Measurements from ENCODE around the gene SND1. TPM values are rescaled to one million over a fixed set of nuclear protein-coding genes. Genes with fewer than 3 reads are reported as not detected.

The SND1 gene
- polyA plus RNA-seq, 3 donors, result 67.1 to 171 (median 69.6) TPM

DNA sequence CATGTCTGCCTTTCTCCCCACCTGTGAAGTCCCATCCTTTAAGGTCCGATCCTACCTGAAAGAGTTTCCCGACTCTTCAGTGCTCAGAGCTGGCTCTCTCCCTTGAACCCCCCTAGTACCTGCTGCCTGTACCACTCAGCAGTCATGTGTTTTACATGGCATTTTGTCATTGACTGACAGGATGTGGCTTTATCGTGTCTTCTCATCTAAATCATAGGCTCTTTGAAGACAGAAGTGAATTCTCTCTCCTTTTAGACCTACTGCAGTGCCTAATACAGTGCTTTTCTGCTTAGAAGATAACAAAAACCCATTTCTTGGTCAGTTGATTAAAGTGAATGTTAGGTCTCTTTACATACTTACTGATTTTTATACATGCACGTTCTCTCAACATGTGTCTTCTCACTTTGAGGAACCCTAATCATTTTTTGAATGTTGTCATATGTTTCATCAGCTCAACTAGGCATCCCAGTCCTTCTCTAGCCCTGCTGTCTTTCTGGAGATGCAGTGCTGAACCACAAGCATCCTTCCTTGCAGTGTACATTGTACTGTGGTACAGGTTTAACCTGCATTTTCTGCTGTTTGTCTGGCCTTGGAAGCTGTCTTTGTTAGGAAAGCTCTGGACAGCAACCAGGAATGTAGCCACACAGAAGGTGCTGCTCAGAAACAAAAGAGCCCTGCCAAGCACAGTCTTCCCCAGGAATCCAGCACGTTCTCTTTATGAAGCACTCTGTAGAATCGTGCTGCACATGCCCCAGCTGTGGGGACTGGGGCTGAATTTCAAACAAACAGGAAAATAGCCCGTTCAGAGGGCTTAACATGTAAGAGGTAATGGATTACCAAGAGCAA, 407.4 kb downstream of the SND1 start:
- WGBS, 3 donors, result 81 to 86% (median 84%) methylated on average over 7 of the region's 7 CpGs

DNA sequence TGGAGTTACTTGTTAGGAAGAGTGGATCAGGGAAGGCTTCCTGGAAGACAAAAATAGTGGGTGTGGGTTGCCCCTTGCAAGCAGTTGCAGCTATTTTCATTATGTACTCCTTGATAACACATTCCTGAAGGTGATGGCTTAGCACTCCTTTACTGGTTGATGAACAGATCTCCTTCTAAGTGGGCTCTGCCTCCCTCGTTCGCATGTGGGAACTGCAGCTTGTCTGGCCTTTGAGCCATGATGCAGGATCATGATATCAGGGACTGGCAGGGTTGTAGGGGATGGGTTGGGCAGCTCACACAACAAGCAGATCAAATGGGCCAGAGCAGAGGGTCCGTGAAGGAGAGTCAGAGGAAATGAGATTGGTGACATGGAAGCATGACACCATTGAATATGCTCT, 408.0 kb downstream of the SND1 start:
- 76 to 96% (median 95%) methylated on average over 3 of the region's 3 CpGs for WGBS, 3 donors
- no peak overlapping the region for H3K27ac ChIP-seq (ENCODE audit: low read depth, low read length)

More for the DNA sequence above, 407.4 kb downstream of the SND1 start:
- no peak overlapping the region for H3K27ac ChIP-seq (ENCODE audit: low read depth, low read length)

DNA sequence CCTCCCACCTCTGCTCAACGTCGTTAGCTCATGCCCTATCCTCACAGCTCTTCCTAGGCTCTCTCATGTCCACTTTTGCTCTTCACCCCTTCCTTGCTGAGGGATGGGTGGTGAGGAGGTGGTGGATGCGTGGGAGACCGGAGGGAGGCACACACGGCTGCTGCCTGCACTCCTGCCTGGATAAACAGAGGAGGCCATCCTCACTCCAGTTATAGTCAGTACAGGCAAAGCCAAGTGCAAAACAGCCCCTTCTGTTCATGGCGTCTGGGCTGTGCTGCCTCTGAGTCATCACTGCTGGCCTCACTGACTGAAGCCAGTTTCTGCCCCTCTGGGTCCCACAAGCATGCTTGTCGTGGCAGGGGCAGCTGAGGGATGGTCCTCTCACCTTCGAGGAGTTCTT, 411.1 kb downstream of the SND1 start:
- 93 to 97% (median 93%) methylated on average over 8 of the region's 8 CpGs for WGBS, 3 donors
- H3K27ac ChIP-seq (ENCODE audit: low read depth, low read length), result no peak overlapping the region

DNA sequence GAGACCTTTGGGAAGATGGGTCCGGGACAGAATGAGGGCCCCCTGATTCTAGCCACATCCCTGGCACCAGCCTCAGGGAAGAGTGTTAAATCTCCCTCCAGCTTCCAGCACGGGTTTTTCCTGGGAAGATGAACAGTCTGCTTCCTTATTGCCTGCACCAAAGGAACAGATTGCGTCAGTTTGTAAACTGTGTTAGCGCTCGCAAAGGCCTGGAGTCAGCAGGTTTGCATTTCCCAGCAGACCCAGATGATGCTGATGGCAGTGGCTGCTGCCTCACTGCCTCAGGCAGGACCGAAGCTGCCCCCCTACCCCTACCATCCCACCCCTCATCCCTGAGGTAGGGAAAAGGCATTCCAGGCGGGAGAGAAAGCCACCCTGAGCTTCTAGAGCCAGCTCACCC, 413.9 kb downstream of the SND1 start:
- no peak overlapping the region for H3K27ac ChIP-seq (ENCODE audit: low read depth, low read length)
- WGBS, 3 donors, result 87 to 91% (median 88%) methylated on average over 7 of the region's 7 CpGs

DNA sequence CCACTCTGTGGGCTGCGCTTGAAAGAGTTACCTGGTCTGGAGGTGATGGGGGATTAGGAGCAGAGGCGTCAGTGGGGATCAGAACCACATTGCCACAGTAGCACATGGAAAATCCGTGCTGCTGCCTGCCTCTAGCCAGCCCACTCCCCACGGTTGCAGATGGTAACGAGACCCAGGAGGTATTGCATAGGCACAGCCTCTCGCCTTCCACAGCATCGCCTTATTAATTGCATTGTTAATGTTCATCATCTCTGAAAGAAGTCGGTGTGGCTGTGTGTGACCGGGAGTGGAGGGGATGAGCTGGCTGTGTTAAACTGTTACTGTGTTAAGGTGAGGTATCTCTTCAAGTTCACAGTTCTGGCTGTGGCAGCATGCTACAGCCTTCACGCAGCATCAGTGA, 414.4 kb downstream of the SND1 start:
- WGBS, 3 donors, result 95% methylated on average over 10 of the region's 10 CpGs
- H3K27ac ChIP-seq (ENCODE audit: low read depth, low read length), result no peak overlapping the region

DNA sequence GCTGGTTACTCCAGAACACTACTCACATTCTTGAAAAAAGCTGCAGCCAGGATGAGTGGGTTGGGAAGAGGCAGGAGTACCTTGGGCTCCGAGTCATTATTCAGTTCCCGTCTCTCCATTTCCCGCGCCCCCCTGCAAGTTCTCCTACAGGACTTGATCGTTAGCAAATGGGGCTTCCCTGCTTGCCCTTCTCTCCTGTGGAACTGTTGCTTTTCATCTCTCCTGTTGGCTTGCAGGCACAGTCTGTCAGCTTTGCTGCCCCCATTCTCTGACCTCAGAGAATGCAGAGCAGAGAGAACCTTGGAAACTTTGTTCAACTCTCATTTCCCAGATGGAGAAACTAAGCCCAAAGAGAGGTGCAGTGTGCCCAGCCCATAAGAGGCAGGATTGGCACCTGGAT, 414.9 kb downstream of the SND1 start:
- H3K27ac ChIP-seq (ENCODE audit: low read depth, low read length), result no peak overlapping the region
- 70 to 88% (median 71%) methylated on average over 5 of the region's 5 CpGs for WGBS, 3 donors

DNA sequence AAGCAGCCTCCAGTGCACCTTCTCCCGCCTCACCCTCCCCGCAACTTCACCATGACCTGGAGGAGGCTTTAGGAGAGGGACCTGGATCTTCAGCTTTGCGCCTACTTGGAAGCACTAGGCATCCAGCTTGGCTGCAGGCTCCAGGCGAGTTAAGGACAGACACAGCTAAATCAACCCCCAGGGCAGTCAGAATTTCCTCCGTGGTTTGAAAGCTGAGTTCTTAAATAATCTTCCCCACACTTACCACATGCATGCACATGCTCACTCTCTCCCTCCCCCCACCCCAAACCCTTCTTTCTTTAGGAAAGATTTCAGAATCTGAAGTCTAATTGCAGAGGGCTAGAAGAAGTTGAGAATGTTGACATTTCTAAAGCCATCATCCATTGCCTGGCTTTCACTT, 416.0 kb downstream of the SND1 start:
- 78 to 88% (median 85%) methylated on average over 5 of the region's 5 CpGs for WGBS, 3 donors
- H3K27ac ChIP-seq (ENCODE audit: low read depth, low read length), result no peak overlapping the region

DNA sequence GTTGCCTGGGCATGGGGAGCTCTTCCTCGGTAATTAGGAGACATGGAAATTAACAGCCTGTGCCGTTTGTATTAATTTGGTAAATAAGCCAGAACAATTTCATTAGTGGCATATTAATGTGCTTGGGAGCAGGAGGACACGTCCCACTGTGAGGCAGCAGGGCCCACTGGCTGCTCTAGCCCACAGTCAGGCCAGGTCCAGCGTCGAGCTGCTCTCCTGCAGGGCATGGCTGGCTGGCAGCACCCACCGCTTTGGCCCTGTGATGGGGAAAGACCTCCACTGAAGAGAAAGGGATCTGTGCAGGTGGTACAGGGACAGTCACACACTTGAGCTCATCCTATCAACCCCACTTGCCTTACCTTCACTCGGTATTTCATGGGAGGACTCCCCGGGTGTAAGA, 416.8 kb downstream of the SND1 start:
- 93 to 95% (median 94%) methylated on average over 8 of the region's 8 CpGs for WGBS, 3 donors
- no peak overlapping the region for H3K27ac ChIP-seq (ENCODE audit: low read depth, low read length)

DNA sequence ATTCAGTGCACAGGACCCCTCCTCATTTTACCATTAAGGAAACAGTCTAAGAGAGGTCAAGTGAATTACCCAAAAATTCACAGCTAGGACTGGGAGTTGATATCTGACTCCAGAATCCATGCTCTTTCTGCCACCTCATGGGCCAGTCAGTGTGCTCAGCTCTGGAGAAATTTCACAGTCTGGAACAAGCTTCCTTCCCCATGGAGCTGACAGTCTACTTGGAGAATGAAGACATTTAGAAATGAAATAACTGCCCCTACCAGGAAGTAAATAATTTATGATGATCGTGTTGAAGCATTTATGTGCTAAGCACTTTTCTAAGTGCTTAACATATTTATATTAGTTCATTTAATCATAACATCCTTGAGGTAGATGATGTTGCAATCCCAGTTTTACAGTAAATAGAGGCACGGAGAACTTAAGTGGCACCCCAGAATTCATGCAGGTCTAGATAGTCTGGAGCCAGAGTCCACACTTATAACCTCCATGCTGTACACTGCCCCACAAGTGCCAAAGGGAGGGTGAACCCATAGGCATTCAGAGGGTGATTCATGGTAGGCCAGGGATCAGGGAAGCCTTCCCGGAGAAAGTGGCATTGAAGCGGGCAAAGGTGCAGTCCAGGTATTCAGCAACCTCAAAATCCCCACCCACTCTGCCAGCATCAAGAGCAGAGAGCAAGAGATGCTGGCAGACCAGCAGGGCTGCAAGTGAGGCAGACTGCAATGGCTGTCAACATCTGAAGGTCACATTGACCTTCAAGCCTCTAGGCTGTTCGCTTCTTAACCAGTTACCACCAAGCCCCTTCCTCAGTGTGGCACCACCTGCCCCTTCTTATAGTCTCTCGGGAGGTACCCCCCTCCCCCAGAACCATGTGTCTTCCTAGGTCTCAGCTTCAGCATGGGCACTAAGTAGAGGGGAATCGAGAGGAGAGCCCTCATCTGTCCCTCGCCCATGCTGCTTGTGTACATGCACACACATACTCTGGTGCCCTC, 417.7 kb downstream of the SND1 start:
- 91 to 94% (median 94%) methylated on average over 8 of the region's 8 CpGs for WGBS, 3 donors
- no peak overlapping the region for H3K27ac ChIP-seq (ENCODE audit: low read depth, low read length)

DNA sequence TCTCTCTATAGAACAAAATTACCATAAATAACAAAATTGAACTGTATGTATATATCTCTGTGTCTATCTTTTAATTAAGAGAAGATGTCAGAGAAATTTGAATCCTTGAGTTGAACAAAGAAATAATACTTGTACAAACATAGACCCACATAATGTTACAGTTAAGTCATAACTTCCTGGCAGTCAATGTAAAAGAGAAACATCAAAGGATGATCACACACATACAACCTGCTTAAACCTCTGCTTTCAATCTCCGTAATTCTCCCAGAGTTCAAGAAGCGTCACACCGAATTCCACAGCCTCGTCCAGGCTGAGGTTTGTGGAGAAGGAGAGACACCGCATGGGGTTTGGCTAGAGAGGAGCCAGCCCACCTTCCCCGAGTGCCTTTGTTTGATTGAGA, 419.4 kb downstream of the SND1 start:
- no peak overlapping the region for H3K27ac ChIP-seq (ENCODE audit: low read depth, low read length)
- 87 to 90% (median 87%) methylated on average over 6 of the region's 6 CpGs for WGBS, 3 donors

DNA sequence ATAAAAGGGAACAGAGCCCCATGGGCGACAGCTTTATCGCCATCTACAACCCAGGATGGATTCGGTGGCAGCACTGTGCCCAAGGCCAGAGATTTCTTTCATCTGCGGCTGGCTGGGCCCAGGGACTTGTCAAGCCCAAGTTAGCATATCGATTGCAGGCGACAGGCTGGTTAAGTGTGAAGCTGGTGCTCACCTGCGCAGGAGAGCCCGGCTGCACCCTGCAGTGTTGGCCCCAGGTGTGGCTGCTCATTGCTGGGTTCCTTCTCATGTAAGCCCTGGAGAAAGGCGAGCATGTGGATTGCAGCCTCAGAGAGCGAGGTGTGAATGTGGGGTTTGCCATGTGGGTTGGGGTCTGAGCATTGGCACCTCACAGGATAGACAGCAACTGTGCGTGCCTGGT, 419.8 kb downstream of the SND1 start:
- no peak overlapping the region for H3K27ac ChIP-seq (ENCODE audit: low read depth, low read length)
- WGBS, 3 donors, result 80 to 93% (median 86%) methylated on average over 11 of the region's 11 CpGs

DNA sequence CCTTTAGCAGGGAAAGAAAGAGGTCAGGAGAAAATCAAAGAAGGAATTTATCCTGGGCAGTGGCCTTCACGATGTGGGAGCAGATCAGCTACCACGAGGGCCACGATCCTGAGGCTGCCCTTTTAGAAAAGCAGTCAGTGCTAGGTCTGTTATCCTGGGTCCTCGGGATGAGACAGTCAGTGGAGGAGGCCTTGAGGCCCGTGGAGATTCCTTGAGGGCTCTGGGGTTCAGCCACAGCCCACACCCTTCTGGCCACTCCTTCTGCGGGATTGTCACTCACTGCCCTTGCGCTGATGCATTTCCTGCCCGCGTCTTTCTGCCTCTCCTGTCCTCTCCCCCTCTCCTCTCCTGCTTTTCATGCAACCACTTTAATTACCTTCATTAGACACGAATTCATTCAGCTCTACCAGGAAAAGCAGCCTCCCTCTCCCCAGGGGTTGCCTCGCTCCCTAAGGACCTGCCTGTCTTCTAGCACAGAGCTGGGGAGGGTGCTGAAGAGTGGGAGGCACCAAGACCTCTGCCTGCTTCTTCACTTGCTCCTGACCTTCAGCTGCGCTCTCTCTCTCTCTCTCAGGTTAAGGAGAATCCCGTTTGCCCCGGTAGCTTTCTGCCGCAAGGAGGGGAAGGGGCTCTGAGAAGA, 421.8 kb downstream of the SND1 start:
- WGBS, 3 donors, result 87 to 88% (median 88%) methylated on average over 15 of the region's 15 CpGs
- no peak overlapping the region for H3K27ac ChIP-seq (ENCODE audit: low read depth, low read length)

DNA sequence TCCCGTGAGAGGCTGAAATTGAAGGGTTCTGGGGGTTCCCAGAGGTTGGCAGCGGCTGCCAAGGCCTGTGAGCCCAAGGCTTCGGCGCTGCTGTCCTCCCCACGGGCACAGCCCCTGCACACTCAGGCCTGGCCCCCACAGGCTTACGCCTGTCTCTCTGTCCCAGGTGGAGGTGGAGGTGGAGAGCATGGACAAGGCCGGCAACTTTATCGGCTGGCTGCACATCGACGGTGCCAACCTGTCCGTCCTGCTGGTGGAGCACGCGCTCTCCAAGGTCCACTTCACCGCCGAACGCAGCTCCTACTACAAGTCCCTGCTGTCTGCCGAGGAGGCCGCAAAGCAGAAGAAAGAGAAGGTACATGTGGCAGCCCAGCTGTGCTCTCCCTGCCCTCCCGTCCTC, 422.3 kb downstream of the SND1 start:
- 83 to 97% (median 92%) methylated on average over 19 of the region's 19 CpGs for WGBS, 3 donors
- no peak overlapping the region for H3K27ac ChIP-seq (ENCODE audit: low read depth, low read length)

DNA sequence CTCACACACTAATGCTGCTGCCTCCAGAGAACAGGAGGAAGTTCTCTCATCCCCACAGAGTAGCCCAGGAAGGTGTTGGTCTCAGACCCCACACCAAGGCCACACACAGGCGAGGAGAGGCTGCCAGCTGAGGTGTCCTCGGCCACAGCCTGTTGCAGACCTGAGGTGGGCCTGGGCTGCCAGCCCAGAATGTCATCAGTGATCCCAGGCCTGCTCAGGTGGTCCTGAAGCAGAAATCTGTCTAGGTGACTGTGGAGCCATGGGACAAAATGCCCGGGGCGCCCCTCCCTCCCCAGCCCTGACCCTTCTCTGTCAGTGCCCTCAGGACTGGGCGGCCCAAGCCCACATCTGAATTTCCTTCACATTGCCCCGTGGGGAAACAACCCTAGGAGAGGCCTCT, 422.7 kb downstream of the SND1 start:
- H3K27ac ChIP-seq (ENCODE audit: low read depth, low read length), result no peak overlapping the region
- WGBS, 3 donors, result 85 to 88% (median 88%) methylated on average over 6 of the region's 6 CpGs

DNA sequence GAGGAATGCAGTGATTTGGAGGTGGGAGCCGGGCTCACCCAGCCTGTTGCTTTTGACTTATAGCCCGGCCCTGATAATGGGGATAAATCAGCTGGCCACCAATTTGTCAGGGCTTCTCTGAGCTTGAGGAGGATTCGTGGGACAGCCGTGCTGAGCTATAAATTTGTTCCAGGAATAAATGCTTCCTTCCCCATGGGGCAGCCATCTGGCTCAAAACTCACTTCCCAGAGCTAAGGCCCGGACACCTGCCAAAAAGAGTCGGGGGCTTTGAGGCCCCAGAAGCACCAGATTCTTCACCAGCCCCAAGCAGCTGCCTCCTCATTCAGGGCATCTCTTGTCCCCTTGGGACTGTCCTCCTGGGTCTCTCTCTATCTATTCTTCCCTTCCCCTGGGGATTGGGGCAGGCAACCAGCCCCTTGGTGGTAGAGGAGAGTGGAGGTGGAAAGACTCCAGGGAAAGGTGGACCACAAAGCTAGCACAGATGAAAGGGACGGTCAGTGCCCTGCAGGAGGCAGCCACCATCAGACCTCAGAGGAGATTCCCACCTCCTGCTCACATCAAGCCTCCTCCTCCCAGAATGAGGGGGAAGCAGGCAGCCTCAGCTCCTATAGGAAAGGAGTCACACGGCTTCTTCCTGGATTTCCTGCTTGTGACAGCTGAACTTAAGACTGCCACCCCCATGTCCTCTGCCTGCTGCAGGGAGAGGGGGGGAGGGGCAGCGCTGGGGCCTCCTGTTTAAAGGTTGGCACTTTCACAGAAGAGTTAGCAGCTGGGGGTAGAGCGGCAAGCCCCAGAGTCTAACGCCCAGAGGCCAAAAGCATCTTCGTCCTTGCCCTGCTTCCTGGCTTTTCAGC, 423.5 kb downstream of the SND1 start:
- H3K27ac ChIP-seq (ENCODE audit: low read depth, low read length), result no peak overlapping the region
- 71 to 78% (median 75%) methylated on average over 12 of the region's 12 CpGs for WGBS, 3 donors

DNA sequence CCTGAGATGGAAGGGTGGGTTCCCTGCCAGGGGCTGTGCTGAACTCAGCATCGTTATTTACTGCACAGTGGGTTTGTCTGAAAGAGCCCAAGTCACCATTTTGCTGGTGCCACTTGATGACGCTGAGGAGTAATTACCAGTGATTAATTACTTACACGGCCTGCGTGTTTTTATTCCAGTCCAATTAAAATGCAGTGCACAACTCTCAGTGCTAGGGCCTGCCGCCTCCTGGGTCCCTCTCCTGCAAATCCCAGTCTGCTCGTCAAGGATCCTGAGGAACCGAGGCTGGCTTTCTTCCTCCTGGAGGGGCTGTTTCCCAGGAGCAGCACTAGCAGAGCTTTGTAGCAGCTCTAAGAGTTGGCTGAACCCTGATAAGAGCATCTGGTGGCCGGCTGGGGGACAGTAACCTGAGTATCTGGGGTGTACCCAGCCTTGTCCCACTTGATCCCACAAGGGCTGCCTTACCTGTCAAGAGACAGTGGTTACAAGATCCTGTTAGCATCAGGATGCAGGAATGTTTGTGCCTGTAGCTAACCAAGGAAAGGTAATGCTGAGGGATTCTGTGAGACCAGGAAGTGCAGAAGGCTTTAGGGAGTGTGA, 424.3 kb downstream of the SND1 start:
- WGBS, 3 donors, result 84 to 91% (median 89%) methylated on average over 8 of the region's 8 CpGs
- no peak overlapping the region for H3K27ac ChIP-seq (ENCODE audit: low read depth, low read length)

DNA sequence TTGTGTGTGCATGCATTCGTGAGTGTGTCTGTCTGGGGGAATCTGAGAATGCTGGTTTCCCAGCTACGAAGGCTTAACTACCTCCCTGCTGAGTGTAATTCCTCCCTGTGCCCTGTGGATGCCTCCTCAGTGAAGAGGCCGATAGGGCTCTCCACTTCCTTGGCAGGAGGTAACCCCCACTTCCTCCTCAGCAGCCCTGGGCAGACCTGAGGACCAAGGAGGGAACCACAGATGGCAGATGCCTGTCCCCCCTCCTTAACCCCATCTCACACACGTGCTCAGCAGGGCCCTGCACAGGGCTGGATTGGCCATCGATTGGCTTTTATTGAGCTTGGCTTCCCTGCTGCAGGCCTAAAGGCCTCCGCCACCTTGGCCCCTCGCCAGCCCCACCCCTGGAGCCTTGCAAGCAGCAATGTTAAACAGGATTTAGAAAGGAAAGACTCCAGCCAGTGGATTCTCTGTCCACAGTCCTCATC, 424.8 kb downstream of the SND1 start:
- WGBS, 3 donors, result 35 to 47% (median 39%) methylated on average over 7 of the region's 7 CpGs
- H3K27ac ChIP-seq (ENCODE audit: low read depth, low read length), result no peak overlapping the region

Measured in adipose tissue (tissue), 3 donors.